AG04450 (cell line): Measurements from ENCODE around the gene DNAJC9. TPM values are rescaled to one million over a fixed set of nuclear protein-coding genes. Genes with fewer than 3 reads are reported as not detected.

Source experiments
- CTCF ChIA-PET: fragments of 300-600, 350-600 bp; formaldehyde crosslinking; extraction: SDS; loops from one replicate; lab custom pipeline; 2022; ENCODE audit warnings: antibody characterized with exemption, inconsistent platforms; lab: Charles Lee
- POLR2A ChIA-PET: fragments of 350-600 bp; formaldehyde crosslinking; extraction: SDS; loops from one replicate; lab custom pipeline; 2021; ENCODE audit warnings: antibody characterized with exemption, inconsistent platforms; lab: Yijun Ruan, JAX
- DNase-seq: peaks from one replicate; pipeline ENCODE4 v3.0.0-alpha.2; 2011; ENCODE audit warnings: low read depth, low spot score
- H3K27ac ChIP-seq: one replicate; pipeline ENCODE4 v1.5.1; 2012; ENCODE audit warnings: low read depth, low read length, control low read depth
- H3K27me3 ChIP-seq: one replicate; pipeline ENCODE4 v1.6.0; 2012; ENCODE audit warnings: low read length; ENCODE audit not compliant: control insufficient read depth, insufficient read depth
- H3K4me3 ChIP-seq: 2 replicates; pipeline ENCODE4 v1.5.1; 2011; ENCODE audit warnings: mild to moderate bottlenecking, low read depth, low read length, control low read depth
- H3K9me3 ChIP-seq: 2 replicates; pipeline ENCODE4 v1.5.1; 2012; ENCODE audit warnings: low read length; ENCODE audit not compliant: control insufficient read depth, insufficient read depth
- CTCF ChIP-seq: IDR thresholded peaks from 2 replicates; pipeline ENCODE4 v1.5.1; 2011; ENCODE audit warnings: low read depth, low read length, control low read depth, inconsistent platforms
- polyA plus RNA-seq: library from polyadenylated mRNA; depleted of rRNA; stranded (reverse); fragments of >200 nt; gene quantifications from 2 replicates; pipeline ENCODE4 v1.2.3, GENCODE V29; 2011

The DNAJC9 gene
- polyA plus RNA-seq, 1 experiment: 18.7 TPM

- no peak for DNase-seq
- Histone ChIP-seq H3K4me3 (no peak overlapping the region), H3K27ac (no peak overlapping the region), H3K9me3 (no peaks in the 10 kb centered on the region), H3K27me3 (no peaks in the 10 kb centered on the region)
- no peak for TF ChIP-seq CTCF
- CTCF ChIA-PET: interaction anchor here (0.6 kb wide), 1 partner anchor 11 kb away, joined by 4 read pairs; no protein-coding TSS in a partner anchor
- POLR2A ChIA-PET: no interaction called here
Measured at GRCh38 chr10:73228247-73228646, 18.8 kb downstream of the DNAJC9 start.

- no peak overlapping the region for H3K27ac ChIP-seq
- no peaks in the 10 kb centered on the region for H3K9me3 ChIP-seq
- ChIA-PET CTCF (no interaction called here), POLR2A (no interaction called here)
- H3K27me3 ChIP-seq: no peaks in the 10 kb centered on the region
- no peak overlapping the region for H3K4me3 ChIP-seq
- no peak for DNase-seq
- no peak for TF ChIP-seq CTCF
Measured at GRCh38 chr10:73226663-73227062, 20.4 kb downstream of the DNAJC9 start.

- TF ChIP-seq CTCF: no peak
- ChIA-PET CTCF (no interaction called here), POLR2A (no interaction called here)
- H3K27me3 ChIP-seq: no peaks in the 10 kb centered on the region
- DNase-seq: no peak
- no peaks in the 10 kb centered on the region for H3K9me3 ChIP-seq
- no peak overlapping the region for H3K4me3 ChIP-seq
- H3K27ac ChIP-seq: no peak overlapping the region
Measured at GRCh38 chr10:73225518-73225917, 21.5 kb downstream of the DNAJC9 start.

GRCh38 chr10:73220989-73221388 is 26.1 kb downstream of the DNAJC9 start:
- H3K27ac ChIP-seq: no peak overlapping the region
- no peak for TF ChIP-seq CTCF
- H3K9me3 ChIP-seq: no peaks in the 10 kb centered on the region
- H3K27me3 ChIP-seq: no peaks in the 10 kb centered on the region
- POLR2A ChIA-PET: no interaction called here
- DNase-seq: no peak
- H3K4me3 ChIP-seq: no peak overlapping the region
- CTCF ChIA-PET: no interaction called here

- Histone ChIP-seq H3K9me3 (no peaks in the 10 kb centered on the region), H3K4me3 (no peak overlapping the region), H3K27me3 (no peaks in the 10 kb centered on the region), H3K27ac (no peak overlapping the region)
- no peak for TF ChIP-seq CTCF
- ChIA-PET POLR2A (no interaction called here), CTCF (no interaction called here)
- no peak for DNase-seq
Measured at GRCh38 chr10:73219384-73219783, 27.7 kb downstream of the DNAJC9 start.
